HS-5 (cell line): ENCODE data around the gene NKX6-2.
"Not testable (repeated sequence)": the region's sequence is repeated elsewhere in the genome, so short reads cannot be mapped to it uniquely, and the experiment has no call there.

Experiments used
- DNase-seq: peaks from one replicate; pipeline ENCODE4 v3.0.0-alpha.2; 2012; ENCODE audit warnings: low read depth

NKX6-2 gene

GRCh38 chr10:132785723-132786475, at the start of gene NKX6-2:
Gene NKX6-2 (minus strand): TSS chr10:132786147. CDS start chr10:132785948, 199 bp downstream.
- no peak for DNase-seq

- no peak for DNase-seq
Measured at GRCh38 chr10:132834891-132835847, 49.2 kb upstream of the NKX6-2 start.

GRCh38 chr10:132834311-132834761, 48.4 kb upstream of the NKX6-2 start:
- DNase-seq: no peak

DNA sequence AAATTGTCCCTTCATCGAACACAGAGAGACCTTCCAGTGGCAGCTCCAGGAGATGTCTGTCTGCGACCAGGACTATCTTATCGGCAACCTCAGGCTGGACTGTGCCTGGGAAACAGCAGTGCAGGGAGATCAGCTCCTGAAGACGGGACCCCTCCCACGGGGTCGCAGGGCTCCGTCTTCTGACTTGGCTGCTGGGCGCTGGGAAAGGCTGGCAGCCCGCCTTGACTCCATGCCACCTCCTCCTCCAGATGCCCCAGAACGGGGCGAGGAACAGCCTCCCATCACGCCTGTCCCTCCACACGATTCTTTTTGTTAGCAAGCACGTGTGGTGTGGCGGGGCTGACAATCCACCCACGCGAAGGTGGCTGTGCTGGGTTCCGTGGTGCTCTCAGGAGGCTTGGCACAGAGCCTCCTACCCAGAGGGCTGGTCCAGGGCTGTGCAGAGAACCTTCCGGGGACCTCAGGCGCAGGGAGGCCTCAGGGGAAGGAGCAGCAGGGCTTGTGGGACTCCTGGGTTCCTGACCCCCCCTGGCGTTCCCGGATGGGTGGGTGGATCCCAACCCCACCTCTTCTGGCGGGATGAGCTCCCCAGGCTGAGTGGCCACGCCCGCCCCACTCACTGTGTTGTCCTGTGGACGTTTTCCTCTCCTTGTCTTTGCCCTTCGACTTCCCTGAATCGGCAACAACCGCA, 47.6 kb upstream of the NKX6-2 start:
- DNase-seq: no peak

- no peak for DNase-seq
Measured at GRCh38 chr10:132832186-132832969, 46.4 kb upstream of the NKX6-2 start.

DNA sequence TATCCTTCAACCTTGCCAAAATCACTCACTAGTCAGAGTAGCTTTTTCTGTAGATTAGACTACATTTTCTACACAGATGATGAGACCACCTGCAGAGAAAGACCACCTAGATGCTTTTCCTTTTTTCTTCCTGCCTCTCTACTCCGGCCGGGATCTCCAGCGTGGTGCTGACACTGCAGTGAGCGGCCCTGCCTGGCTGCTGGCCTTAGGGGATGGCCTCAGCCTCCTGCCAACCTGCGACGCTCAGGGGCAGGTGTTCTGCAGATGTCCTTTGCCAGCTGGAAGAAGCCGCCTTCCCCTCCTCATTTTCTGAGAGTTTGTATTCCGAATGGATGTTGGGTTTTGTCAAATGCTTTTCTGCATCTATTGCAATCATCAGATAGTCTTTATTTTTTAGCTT, 43.5 kb upstream of the NKX6-2 start:
- DNase-seq: no peak

GRCh38 chr10:132828681-132829080, 42.7 kb upstream of the NKX6-2 start:
- no peak for DNase-seq

GRCh38 chr10:132827861-132828539, 42.1 kb upstream of the NKX6-2 start:
- no peak for DNase-seq

DNA sequence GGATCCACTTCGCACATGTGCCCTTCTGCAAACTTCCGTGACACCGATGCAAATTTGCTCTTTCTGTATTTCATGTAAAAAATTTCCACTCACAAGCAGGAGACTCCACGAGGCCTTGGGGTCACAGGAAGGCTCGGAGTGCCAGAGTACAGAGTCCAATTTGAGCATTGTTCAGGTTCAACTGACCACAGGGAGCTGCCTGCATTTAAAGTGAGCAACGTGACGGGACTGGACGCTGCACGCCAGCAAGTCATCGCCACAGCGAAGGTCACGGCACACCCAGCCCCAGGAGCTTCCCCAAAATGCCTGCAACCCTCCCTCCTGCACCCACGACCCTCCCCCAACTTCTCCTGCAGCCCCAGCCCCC, 41.5 kb upstream of the NKX6-2 start:
- DNase-seq: no peak

GRCh38 chr10:132826524-132827422, 40.8 kb upstream of the NKX6-2 start:
- DNase-seq: no peak

DNA sequence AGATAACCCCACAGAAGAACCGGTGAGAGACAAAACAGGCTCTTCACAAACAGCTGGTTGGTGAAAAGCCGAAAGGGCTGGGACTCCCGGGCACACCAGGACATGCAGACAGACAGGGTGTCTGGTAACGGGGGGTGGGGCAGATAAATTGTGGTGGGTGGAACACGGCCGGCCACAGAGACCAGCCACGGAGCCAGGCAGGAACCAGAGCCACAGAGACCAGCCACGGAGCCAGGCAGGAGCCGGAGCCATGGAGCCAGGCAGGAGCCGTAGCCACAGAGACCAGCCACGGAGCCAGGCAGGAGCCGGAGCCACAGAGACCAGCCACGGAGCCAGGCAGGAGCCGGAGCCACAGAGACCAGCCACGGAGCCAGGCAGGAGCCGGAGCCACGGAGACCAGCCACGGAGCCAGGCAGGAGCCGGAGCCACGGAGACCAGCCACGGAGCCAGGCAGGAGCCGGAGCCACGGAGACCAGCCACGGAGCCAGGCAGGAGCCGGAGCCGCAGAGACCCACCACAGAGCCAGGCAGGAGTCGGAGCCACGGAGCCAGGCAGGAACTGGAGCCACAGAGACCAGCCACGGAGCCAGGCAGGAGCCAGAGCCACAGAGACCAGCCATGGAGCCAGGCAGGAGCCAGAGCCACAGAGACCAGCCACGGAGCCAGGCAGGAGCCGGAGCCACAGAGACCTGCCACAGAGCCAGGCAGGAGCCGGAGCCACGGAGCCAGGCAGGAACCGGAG, 40.0 kb upstream of the NKX6-2 start:
- DNase-seq: not testable (repeated sequence)

- no peak for DNase-seq
Measured at GRCh38 chr10:132820056-132820455, 34.1 kb upstream of the NKX6-2 start.

- DNase-seq: no peak
Measured at GRCh38 chr10:132817701-132818211, 31.8 kb upstream of the NKX6-2 start.

- no peak for DNase-seq
Measured at GRCh38 chr10:132816718-132817117, 30.8 kb upstream of the NKX6-2 start.

DNA sequence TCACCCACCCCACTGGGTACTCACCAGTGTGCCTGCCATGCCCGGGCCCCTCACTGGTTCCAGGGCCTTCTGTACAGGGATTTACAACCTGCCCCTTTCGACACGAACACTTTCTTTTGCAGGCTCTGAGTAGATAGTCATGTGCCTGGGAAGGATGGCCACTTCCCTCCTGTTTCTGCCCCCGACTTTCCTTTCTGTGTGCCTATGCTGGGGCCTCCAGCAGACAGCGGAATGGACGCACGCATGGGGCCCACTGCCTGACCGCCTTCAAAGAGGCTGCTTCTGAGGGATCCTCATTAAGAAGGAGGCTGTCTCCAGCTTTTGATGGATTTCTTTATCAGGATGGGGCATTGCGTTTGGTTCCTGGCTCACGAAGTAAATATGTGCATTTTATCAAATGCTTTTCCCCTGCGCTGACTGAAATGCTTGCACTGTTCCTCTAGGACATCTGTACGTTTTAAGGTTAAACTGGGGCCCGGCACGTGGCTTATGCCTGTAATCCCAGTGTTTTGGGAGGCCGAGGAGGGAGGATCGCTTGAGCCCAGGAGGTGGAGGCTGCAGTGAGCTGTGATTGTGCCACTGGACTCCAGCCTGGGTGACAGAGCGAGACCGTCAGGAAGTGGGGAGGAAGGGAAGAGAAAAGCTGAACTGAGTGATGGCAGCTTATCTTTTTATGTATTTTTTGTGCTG, 29.4 kb upstream of the NKX6-2 start:
- DNase-seq: no peak

DNA sequence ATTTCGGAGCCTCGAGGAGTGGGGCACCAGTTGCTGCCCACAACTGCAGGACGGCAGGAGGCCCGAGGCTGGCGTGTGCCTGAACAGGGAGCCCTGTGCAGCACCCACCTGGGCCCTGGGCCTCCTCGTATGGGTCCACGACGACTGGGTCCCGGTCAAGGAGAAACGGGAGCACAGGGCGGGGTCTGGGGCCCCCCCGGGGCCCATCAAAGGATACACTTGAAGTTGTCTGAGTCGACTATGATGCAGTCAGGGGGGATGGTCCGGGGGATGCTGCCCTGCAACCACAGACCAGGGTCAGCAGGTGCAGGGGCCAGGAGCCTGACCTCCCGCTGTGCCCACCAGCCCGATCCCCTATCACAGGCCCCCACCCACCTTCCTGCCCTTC, 28.5 kb upstream of the NKX6-2 start:
- no peak for DNase-seq

DNA sequence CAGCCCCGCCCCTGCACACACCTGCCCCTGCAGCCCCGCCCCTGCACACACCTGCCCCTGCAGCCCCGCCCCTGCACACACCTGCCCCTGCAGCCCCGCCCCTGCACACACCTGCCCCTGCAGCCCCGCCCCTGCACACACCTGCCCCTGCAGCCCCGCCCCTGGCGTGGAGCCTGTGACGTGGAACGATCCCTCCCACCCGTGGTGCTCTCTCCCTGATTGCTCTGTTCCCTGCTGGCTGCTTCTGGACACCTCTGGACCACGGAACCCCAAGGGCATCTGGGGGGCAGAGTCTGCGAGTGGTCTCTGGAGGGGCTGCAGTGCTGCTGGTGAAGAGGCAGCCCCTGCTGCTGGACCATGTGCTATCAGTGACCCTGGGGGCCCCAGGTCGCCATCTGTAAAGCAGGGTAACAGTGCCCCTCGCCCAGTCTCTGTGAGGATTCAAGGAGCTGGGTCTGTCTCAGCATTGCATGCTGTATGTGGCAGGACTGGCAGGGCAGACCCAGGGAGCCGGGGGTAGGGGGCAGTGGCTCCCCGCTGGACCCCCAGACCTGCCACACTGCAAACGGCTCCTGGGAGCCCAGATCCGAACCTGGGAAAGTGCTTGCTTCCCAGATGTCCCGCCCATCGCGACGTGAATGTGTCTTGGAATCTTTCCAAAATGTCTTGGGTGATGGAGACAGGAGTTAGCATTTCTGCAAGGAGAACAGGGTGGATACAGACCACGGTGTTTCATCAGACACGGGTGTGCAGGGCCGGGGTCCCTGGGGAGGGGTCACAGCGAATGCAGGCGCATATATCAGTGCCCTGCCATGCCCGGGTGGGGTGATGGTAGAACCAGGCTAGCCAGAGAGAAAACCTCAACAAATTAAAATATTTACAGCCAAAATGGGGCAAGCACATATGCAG, 27.9 kb upstream of the NKX6-2 start:
- DNase-seq: no peak
